Activated CD8-positive, alpha-beta memory T cell treated with anti-CD3 and anti-CD28 coated beads, Interleukin-2, amount 50 U/mL, for 24 hours (primary cell): ENCODE data around the gene MBP.
A peak's percentile ranks its signal among the peaks of the same experiment; 100 is the strongest.

Source experiments
- DNase-seq: peaks from one replicate; pipeline ENCODE4 v3.0.0-alpha.2; 2020; ENCODE audit errors: extremely low read depth

The MBP gene

DNA sequence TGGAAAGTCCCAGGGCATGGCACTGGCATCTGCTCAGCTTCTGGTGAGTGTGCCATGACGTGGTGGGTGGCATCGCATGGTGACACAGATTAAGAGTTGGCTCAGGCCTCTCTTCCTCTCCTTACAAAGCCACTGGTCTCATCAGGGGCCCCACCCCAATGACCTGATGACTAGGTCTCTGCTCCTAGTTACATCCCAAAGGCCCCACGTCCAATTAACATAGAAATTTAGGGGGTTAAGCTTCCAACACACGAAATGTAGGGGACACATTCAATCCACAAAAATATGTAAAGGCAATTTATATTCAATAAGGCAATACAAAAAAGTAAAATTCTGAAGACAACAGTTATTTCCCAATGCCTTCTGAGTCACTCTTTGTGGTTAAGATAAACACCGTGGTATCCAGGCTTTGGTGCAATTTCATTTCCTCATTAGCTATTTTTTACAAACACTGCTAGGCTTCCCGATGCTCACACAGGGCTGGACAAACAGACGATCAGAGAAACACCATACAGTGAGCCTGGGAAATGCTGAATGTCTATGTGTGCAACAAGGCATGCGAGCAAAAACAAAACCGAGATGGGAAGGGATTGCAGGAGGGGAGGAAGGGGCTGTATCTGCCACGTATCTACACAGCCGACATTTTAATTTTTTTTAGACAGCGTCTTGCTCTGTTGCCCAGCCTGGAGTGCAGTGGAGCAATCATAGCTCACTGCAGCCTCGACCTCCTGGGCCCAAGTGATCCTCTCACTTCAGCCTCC lies 67.2 kb downstream of the MBP start:
- no peak for DNase-seq

DNA sequence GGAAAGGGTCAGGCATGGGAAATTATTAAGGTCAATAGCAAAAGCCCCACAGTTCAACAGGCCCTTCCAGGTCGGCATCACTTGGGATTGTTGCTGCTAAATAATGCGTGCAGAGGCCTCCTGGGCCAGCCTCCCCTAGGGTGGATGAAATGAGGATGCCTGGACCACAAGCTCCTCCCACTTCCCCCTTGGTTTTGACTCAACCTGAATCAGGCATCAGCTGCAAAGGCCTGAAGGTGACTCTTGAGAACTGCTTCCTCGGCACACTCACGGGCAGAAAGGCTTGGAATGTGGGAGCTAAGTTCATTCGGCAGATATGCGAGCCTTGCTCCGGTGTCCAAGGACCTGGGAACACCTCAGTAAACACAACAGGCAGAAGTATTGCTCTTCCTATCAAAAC lies 69.3 kb downstream of the MBP start:
- DNase-seq, result peak; percentile 74

DNA sequence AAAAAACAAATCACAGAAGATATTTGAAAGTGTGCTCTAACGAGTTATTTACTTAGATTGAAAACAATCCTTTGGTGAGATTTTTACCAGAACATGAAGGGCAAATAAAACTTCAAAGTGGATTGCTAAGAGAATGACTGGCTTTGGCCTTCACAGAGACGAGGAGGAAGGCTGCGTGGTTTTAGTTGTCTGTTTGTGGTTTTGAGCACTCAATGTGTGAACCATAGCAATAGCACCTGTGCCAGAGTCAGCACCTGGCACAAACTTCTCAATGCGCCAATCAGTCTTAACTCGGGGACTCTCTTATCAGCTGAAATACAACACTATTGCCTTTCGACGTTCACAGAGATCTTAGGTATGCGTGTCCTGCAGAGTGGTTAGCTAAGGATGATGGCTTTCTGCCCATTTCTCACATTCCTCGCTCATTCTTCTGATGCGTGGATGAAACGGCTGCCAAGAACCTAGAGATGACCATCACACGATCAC lies 70.0 kb downstream of the MBP start:
- DNase-seq, result no peak

DNA sequence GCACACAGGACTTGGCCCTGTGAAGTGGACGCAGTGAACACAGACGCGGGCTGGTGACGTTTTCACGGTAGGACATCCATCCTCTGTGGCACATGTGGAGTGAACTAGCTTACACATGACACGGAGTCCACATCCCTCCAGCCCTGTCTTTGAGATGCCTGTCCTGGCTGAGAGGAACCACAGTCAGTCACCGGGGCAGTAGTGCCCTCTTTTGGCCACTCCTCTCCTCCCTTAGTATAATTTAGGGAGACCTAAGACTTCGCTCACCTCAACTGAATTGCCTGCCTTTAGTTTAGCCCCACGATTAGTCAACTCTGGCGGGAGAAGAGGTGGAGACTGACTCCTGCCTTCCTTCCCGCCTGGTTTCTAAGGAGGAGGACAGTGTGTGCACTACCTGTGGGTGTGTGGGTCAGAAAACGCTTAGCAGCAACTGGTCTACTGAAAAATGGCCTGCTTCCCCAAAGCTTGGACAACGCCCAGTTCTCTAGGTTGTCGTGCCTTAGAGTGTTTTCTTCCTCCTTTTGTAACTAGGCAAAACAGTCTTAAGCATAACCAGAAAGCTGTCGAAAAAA lies 70.6 kb downstream of the MBP start:
- DNase-seq, result no peak

DNA sequence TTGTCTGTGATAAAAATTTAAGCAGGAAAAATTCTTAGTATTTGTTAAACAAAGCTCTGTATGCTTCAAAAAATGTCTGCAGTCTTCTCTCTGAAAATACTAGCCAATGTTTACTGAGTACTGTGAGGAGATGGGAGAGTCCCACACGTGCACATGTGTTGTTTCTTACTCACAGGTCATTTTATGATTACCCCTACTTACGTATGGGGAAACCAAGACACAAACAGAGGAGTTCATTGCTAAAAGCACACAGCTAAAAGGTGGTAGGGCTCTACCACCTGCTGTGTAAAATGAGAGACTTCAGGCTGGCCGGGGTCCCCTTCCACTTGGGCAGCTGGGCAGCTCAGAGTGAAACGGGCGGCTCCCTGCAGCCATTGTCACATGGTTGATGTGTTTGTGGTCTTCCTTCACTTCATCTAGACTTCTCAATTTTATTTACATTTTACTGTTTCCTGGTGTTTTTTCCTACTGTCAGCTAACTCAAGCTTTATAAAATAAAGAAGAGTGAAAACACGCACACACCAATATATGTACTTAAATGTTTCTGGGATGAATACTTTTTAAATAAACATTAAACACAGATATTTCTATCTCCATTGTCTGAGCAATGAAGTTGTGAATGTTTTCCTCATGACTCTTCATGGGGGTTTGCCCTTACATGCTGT lies 71.2 kb downstream of the MBP start:
- DNase-seq, result no peak

DNA sequence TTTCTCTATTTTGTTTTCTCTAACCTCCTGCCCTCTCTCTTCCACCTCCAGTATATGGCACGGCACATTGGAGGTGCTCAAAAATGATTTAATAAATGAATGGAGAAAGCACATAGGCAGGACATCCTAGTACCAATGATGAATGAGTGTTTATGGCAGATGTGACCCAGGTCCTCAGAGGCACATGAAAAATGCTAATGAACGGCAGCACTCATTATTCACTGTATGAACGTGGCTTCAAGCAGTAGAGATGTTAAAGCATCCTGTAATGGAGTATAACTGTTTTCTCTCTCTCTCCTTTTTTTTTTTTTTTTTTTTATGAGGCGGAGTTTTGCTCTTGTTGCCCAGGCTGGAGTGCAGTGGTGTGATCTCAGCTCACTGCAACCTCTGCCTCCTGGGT lies 72.4 kb downstream of the MBP start:
- no peak for DNase-seq

DNA sequence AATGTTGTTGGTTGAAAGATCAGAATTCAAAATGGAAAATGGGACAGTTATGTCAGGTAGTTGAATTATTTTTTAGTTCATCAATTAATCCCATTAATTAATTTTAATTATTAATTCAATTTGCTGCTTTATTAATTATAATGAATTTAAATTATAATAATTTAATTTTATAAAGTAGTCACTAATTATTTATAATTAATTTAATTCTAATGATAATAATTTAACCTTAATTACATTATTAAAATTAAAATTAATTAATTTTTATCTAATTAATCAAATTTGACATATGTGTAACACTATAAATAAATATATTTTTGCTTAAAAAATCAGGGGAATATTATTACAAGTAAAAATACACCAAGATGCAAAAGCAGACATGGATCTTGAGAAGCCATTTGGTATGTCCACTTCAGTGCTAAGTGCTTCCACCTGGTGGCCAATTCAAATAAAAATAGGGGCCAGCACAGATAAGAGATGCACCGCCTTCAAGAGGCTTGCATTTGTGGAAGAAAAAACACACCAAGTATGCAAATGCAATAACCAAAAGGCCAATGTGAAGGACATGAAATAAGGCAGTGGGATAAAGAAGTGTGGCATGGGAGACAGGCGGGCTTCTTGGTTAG lies 73.2 kb downstream of the MBP start:
- no peak for DNase-seq

DNA sequence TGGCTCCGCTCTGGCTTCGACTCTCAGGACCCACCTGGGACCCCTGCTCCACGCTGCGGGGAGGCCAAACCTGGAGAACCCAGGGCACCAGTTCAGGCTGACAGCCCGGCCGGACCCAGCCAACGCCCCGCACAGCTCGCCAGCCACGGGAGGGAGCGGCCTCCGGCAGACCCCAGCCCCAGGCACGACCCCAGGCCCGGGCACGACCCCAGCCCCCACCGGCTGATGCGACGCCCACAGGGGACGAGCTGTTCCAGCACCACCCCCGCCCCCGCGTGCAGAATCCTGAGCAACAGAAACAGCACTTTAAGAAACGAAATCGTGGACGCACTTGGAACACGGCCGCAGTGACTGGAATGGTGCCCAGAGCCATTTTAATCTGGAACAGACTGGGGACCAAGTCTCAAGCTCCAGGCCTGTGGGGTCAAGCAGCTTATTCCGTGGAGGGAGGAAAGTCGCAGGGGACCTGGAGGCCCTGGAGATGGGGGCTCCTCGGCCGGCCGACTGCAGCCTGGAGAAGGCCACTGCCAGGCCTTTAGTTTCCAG lies 74.2 kb downstream of the MBP start:
- DNase-seq, result no peak

DNA sequence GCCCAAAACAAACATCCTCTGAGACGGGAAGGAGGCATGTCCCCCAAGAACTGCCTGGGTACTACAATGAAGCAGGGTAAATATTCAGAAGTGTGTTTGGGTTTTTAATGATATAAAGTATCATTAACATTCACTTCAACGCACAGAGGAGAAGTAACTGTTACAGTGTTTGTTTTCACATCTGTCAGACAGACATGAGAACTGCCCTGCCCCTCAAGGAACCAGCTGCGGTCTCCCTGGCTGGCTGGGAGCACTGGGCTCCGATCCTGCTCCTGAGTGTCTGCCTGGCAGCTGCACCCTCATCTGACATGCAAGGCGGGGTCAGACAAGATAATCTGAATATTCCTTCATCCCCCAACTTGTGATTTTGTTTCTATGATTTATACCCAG lies 75.6 kb downstream of the MBP start:
- DNase-seq, result no peak

DNA sequence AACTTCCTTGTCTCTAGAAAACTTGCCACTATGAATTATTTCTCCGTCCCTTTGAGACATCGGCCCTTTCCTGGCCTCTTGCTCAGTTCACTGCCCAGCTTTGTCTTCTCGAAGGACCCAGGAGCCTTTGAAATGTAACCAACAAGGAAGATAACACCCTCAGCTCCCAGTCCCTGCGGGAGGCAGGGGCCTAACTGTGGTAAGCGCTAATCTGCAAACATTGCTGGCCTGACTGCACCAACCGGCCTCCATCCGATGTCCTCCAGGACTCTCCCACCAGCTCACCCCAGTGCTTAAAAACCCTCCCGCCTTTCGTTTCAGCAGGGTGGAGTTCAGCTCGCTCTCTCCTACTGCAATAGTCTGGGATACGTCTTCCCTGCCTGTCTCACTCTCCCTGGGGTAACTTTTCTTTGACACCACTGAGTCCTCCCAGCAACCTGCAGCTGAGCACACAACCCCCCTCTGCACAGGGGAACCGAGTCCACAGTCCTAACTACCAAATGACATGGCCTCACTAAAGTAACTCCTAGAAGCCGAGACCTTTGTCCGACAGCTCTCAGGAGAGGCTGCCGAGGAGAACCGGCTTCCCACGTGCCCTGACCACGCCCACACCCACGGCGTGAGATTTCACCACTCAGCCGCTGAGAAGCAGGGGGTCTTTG lies 76.1 kb downstream of the MBP start:
- no peak for DNase-seq

DNA sequence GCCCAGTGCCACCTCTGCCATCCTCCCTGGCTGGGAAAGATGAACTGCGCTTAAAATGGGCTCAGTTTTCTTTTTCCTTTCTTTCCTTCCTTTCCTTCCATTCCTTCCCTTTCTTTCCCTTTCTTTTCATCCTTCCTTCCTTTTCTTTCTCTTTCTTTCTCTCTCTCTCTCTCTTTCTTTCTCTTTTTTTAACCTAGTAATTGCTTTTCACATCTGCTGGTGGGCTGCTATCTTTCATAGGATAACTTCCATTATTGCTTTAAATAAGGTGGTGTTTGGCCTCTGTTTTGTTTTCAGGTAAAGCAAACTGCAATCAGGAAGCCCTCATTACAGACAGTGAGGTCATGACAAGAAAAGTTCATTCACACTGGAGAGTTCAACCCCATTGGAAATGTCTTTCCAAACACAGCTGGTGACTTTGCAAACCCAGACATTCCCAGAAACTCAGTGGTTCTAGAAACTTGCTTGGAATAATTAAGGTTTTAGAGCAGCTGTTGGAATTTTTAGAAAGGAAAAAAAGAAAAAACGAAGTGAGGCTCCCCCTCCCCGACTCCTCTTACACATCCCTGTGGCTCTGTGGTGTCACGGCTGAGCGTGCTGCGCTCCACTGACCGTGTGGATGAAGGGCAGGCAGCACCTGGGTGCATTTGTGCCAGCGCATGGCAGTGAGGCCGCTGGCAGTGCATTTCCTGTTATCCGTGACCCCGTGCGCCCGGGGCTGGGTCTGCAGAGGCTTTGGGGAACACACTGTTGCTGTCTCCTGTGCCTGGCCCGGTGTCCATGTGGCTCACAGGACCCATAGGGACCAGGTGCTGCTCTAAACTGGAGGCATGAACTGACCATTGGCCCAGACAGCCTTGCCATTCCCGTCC lies 76.9 kb downstream of the MBP start:
- no peak for DNase-seq

DNA sequence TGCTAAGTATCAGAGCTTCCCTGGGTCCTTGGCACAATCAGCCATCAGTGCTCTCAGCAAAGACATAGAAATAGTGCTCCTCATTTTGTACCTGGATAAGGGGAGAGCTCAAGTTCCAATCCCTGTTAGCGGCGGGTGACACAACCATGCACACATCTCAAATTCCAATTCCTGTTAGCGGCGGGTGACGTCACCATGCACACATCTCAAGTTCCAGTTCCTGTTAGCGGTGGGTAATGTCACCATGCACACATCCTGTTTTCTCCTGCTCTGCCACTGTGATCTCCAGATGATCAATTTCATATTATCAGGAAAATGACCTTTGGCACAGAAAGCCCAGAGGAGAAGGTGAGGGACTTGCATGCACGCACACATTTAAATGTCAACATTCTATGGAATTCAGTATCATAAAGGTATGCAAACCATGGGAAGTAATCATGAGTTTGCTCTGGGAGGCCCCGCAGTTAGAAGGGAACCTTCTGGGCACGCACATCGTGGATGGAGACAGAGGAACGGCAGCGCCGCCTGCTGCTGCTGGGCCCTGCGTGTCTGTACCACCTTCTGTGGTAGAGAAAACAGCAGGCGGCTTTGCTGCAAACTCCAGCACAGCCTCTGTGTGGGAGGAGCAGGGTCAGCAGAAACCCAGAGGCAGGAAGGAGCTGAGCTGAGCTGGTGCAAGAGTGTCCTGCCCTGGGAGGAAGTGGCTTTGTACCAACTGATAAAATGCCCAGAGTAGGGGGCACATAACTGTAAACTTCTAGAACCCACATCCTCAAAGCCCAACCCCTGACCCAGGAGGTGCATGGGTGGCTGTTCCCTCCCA lies 77.8 kb downstream of the MBP start:
- no peak for DNase-seq

DNA sequence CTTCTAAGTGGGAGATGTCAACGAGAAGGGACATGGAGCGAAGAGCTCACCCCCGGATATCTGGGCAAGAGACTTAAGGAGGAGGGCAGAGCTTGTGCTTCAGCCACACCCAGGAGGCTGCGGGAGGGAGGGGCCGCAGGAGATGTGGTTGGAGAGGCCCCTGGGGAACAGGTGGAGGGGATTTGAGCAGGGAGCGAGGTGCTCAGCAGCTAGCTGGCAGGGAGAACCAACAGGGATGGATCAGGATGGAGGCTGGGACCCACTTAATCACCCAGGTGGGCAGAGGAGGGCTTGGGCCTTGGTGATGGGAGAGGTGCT lies 78.3 kb downstream of the MBP start:
- DNase-seq, result no peak

DNA sequence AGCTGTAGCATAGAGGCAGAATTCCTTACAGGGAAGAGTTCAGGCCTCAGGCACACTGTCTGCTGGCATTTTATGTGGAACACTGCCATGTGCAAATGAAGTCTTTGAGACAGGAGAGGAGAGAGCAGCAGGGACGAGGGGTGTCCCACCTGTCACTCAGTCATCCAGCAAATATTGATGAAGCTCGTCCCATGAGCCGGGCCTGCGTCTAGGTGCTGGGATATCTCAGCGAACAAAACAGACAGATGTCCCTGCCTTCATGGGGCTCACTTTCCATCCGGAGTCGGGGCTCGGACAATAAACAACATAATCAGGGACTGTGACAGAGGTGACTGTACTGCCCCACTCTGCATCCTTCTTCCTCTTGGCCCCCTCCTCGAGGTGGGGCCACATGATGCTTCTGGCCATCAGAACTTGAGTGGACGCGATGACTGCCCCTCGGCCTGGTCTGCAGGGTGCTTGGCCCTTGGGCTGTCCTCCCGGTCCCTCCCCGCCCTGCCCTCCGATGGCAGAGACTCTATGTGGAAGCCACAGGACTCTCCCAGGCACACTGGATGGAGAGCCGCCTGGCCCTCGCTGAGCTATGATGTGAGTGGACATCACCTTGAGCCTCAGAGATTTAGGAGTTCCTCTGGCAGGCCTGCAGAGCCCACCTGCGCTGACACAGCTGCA lies 78.8 kb downstream of the MBP start:
- DNase-seq, result no peak

DNA sequence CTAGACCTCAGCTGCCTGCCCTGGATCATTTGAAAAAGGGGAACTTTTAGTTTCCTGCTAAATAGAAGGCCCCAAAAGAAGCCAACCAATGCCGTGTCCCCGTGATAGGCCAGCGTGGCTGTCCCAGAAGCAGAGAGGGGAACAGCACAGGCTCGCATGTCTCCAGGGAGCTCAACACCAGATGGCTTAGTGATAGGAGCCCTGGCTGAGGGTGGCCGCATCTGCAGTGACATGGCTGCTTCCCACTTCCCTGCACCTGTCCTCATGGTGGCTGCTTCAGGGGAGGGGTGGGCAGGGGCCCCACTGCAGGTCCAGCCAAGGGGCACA lies 79.6 kb downstream of the MBP start:
- no peak for DNase-seq

DNA sequence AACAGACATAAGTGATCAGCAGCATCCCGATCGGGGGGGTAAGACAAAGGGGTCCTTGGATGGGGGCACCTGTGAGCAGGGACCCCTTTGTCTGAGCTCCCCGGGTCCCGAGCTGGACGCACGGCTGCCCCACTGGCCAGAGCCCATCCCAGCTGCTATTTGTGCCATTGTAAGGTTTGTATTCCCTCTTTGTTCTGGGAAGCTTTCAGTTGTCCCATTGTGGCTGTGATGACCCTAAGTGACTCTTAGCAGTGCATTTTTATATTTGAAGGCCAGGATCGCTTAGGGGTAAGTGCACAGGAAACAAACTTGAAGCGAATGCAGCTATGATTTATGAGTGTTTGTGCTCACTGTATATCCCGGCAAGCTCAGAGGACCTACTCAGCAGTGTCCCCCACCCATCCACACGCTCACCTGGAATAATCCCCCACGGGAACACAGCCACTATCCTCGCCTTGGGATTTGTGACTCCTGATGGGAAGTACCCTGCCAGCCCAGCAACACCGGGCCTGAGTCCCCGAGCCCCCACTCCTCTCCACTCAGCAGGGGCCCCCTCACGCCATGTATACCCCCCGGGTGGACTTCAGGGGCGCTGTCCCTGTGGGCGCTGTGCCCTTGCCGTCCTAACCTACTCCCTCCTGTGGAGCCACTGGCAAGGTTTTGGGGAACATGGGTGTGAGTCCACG lies 80.1 kb downstream of the MBP start:
- no peak for DNase-seq

DNA sequence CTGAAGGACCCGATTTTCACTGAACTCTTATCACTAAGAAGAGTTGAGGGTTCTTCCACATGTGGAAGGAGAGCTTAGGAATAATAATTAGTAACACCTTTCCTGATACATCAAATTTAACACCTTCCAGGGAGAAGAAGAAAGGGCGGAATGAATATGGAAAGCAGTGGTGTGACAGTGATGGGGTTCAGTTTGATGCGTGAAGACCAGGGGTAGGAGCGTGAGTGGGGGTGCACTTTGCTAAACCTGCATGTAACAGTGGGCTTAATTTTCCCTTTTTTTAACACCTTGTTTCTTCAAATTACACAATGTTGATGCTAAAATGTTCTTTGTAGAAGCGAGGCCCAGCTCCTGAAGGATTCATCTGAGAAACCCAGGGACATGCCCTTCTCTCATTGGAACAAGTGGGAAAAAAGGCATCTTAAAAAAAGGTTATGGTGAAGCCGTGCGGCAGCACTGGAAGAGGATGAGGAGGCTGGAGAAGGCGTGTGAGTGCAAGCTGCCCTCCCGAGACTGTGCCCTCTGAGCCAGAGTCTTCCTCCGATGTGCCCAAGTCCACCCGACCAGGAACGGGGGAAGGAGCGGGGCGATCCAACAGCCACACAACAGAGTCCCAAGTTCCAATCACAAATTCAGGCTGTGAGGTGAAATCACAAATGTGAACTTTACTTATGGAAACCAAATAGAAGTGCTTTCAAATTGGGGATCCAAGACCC lies 80.8 kb downstream of the MBP start:
- DNase-seq, result no peak

DNA sequence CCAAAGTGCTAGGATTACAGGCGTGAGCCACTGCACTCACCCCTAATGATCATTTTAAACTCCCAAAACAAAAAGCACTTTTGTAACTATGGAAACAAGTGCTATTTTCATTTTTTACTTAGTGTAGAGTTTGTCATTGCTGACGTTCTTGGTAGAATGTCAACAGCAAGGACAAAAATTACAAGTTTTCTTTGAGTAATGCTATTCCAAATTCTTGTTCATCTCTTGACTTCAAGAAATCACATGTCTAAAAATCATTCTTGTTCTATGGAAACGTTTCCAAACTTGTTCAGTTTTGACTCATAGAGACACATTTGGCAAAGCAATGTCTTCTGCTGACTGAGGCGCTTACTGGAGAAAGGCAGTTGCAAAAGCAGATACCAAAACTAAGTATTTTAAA lies 82.6 kb downstream of the MBP start:
- no peak for DNase-seq
